NCI-H1105 treated with DMSO at 0.1 percent for 48 hours (cell line): ENCODE results near the gene VAV3.
"Not testable (repeated sequence)": the region's sequence is repeated elsewhere in the genome, so short reads cannot be mapped to it uniquely, and the experiment has no call there.

ENCODE experiments used
- DNase-seq: peaks from one replicate; lab custom pipeline; 2025; lab: John Stamatoyannopoulos, UW

The VAV3 gene

DNA sequence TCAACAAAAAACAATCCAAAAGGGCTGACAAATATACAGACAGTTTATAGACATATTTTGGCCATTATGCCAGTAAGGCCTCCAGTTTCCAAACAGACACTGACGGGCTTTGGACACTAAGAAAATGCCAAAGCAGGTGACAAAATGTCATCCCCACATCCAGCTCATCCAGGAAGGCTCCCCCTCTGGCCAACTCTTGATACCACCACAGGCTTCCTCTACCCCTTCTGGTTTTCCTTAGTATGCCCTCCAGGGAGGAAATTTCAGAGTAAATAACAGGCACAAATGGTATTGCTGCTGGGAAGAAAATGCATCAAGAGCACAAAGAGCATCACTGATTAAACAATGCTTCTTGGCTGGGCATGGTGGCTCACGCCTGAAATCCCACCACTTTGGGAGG, 225.3 kb downstream of the VAV3 start:
- no peak for DNase-seq

DNA sequence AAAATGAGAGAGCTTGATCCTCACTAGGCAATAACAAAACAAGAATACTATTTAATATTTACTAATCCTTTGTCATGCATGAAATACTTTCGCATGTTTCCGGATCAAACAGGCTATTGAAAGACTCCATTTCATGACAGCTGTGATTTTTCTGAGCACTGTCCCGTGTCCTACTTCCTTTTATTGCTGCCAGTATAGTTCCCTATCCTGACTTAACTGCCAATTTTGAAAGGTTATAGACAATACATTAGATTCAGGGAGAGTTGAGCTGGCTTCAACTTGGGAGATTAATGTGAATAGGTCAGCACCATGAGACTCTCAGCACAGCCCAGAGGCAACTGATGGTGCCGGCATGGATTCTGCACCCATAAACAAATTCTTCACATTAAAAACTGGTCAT, 225.8 kb downstream of the VAV3 start:
- no peak for DNase-seq

DNA sequence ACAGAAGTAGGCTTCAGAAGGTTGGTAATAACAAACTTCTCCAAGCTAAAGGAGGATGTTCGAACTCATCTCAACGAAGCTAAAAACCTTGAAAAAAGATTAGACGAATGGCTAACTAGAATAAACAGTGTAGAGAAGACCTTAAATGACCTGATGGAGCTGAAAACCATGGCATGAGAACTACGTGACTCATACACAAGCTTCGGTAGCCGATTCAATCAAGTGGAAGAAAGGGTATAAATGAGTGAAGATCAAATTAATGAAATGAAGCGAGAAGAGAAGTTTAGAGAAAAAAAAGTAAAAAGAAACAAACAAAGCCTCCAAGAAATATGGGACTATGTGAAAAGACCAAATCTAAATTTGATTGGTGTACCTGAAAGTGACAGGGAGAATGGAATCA, 231.6 kb downstream of the VAV3 start:
- DNase-seq = not testable (repeated sequence)

DNA sequence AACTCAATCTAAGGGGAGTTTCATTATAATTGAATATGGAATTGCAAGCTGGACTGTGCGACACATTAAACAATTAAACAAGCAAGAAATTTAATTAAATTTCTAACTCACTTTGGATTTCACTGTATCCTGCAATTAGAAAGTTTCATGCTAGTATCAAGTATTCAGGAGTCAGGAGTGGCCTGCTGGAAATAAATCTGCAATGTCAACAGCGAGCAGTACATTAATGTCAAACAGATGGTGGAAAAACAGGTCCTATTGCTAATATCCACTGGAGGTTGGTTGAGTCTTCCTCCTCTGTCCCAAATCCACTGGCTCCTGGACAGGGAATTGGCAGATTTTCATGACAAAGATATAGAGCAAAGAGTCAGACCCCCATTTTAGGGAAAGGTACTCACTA, 237.1 kb downstream of the VAV3 start:
- no peak for DNase-seq

DNA sequence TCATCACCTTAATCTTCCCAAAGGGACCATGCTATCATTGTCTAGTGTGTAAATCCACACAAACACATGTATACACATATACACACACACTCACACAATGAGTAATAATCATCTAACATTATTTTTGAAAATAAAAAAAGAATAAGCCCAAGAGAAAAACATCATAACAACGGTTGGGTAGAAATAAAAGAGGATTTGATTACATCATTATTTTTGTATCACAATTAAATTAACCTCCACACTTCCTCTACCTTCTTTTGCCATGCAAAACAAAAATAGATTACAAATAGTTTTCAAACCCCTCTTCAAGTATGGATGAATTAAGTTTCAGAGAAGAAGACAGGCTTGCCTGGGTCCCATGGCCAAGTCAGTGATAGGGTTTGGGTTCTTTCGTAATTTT, 238.1 kb downstream of the VAV3 start:
- DNase-seq = no peak

DNA sequence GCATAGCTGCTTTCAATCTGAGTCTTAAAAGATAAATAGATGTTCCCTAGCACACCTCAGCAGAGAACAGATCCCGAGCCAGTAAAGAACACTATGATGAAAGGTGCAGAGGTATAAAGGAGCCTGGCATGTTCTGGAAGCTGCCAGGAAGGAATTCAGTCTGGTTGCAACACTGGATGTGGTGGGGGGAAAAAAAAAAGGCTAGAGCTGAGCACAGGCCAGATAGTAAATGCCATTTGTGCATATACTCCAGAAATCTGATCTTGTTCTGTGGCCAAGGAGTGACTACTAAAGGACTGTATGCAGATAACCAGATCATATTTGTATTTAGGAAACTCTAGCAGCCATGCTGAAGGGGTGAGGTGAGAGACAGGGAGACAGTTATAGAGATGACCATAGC, 240.3 kb downstream of the VAV3 start:
- DNase-seq = no peak

DNA sequence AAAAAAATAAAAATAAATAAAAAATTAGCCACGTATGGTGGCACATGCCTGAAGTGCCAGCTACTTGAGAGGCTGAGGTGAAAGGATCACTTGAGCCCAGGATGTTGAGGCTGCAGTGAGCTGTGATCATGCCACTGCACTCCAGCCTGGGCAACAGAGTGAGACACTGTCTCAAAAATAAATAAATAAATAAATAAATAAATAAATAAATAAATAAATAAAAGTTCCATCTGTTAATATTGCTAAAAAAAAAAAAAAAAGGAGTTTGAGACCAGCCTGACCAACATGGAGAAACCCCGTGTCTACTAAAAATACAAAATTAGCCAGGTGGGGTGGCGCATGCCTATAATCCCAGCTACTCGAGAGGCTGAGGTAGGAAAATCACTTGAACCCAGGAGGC, 244.8 kb downstream of the VAV3 start:
- not testable (repeated sequence) for DNase-seq

DNA sequence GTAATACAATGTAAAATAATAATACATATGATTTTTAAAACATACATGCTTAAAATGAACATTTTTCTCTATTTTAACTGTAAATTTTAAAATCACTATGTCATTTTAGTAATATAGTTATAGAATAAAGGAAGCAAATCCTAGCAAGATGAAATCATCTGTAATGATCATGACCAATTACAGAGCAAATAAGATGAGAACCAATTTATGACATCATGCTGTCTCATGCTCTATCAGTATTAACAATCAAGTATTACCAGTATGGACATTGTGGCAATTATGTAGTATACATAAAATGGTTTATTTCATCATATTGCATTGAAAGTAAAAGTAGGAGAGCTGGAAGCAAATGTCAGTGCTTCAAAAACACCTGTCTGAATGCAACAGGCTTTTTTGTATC, 255.0 kb downstream of the VAV3 start:
- no peak for DNase-seq

DNA sequence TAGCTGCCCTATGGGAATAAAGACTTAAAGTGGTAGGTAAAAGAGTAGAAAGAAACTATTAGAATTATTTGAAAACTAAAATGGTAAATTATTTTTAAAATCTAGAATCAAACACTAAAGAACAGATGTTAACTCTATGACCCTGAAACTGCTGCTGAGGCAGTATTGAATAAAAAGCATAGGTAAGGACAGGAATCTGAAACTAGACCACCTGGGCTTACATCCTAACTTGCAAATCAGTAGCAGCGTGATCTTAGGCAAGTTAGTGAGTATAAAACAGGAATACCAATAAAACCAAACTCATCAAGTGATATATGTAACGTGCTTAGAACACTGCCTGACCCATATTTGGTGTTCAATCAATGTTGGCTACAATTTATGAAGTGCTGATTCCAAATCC, 257.9 kb downstream of the VAV3 start:
- no peak for DNase-seq

DNA sequence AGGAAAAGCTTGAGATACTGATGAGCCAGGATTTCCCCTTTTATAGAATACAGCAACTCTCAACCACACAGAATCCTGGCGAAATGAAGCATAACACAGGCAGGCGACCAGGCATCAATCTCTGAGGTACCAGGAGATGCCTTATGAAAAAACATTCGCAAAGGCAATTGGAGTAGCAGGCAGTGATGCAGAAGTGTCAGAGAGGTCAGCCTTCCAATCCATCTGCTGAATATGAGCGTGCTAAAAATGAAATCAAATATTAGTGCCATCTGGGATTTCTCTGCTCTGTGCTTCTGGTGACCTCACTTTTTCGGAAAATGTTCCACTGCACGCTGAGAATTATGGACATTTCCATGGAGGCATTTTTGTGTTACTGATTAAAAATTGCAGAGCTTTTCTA, 258.8 kb downstream of the VAV3 start:
- DNase-seq = no peak

DNA sequence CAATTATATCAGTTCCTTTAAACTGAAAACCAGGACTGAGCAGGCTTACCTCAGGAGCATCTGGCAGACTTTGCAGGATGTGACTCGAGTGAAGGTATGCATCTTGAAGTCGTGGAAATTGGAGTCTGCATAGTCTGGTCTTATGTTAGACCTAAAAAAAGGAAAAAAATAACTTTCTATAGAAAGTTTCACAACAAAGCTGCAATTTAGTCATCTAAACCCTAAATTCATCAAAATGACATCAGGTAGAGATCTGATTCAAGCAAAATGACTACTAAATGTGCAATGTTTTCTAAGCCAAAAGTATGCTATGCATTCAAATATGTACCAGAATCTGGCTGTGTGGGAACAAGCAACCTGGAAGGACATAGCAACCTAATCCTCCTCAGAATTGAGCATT, 260.1 kb downstream of the VAV3 start:
- DNase-seq = no peak

DNA sequence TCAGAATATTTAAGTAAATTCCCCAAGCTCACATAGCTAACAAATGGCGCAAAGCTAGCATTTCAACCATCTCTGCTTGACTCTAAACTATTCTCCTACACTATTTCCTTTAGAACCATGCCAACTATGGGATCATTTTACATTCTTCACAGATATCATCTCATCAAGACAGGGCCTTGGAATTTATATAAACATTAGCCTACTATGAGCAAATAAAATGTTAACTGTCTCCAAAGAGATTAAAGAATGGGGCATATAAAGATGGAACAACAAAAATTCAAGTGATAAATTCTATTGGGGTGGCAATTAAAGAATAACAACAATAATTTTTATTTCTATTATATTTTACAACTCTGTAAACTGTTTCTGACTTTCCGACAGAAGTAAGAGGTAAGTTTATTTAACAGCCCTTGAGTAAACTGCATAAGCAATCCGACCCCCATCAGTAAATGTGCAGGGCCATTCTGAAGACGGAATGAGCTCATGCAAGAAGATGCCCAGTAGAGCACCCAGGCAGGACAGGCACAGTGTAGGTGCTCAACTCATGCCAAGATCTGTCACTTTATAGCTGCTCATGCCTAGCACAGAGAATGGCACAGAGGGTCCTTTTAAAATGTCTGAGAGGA, 261.9 kb downstream of the VAV3 start:
- DNase-seq = no peak

DNA sequence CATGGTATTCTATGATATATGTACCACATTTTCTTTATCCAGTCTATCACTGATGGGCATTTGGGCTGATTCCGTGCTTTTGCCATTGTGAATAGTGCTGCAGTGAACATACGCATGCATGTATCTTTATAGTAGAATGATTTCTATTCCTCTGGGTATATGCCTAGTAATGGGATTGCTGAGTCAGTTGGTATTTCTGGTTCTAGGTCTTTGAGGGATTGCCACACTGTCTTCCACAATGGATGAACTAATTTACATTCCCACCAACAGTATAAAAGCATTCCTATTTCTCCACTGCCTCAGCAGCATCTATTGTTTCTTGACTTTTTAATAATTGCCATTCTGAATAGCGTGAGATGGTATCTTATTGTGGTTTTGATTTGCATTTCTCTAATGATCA, 264.3 kb downstream of the VAV3 start:
- not testable (repeated sequence) for DNase-seq

DNA sequence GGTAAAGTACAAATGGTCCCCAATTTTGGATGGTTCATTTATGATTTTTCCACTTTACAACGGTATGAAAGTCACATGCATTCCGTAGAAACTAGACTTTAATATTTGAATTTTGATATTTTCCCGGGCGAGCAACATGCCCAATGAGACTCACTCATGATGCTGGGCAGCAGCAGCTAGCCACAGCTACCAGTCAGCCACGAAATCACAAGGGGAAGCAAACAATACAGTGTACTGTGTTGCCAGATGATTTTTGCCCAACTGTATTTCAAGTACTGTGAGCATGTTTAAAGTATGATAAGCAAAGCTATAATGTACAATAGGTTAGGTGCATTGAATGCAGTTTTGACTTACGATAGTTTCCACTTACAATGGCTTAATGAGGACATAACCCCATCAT, 266.8 kb downstream of the VAV3 start:
- DNase-seq = no peak

DNA sequence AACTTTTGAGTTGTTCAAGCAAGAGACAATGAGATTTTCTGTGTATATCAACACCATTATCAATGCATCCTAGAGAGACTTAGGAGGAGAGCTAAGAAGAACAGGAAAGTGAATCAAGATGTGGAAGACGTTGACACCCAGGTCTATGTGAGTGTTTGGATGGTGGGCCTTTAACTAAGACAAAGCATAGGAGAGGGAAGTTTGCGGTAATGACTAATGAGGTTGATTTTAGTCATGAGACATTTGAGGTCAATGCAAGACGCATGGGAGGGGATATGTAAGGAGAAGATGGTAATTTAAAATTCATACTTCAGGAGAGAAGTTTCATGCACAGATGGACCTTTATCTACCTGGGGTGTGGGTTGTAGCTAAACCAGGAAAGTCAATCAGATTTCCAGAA, 269.6 kb downstream of the VAV3 start:
- DNase-seq = no peak

DNA sequence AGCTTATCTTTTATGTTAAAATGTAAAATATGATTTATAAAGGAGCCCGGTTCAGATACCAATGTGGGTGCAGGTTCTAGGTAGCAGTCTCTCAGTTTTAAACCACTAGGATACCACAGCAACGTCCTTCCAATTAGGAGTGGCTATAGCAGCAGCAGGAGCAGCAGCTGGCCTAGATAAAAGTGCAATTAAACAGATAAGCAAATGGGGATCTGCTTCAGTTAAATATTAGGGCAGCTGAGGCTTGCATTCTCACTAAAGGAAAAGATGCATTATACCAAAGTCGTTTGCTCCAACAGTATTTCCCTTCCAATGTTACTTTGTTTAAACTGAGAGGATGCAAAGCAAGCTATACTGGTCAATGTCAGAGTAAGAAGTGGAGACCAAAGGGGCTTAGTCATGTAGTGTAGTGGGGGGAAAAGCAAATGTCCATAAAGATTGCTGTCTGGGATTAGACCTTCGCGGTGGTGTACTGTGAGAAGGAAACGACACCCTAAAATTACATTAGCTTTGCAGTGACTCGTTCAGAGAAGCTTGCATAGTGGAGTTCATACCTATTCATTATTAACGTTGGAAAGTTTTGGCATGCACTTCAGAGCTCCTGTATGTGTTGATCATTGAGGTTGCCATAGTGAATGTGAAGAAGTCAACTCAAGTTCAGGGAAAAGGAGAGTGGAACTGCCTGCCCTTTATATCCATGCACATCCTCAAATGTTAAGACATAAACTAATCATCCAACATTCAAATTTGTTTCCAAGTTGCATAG, 272.2 kb downstream of the VAV3 start:
- DNase-seq = peak; percentile 6

DNA sequence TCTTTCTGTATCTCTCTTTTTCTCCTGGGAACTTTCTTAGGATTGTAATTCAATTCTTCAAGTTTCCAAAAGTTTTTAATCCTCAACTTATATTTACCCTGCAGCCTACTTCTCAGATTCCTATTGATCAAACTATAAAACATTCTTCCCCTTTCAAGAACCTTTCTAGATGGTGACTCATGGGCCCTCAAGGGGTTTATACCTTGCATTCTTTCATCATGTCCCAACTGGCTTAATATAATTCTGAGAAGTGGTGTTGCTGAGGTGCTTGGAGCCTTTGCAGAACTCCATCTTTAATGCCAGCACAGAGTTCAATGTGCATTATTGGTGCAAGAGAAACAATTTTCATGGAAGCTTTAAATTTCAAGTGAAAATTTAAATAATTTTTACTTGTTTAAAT, 273.4 kb downstream of the VAV3 start:
- no peak for DNase-seq

DNA sequence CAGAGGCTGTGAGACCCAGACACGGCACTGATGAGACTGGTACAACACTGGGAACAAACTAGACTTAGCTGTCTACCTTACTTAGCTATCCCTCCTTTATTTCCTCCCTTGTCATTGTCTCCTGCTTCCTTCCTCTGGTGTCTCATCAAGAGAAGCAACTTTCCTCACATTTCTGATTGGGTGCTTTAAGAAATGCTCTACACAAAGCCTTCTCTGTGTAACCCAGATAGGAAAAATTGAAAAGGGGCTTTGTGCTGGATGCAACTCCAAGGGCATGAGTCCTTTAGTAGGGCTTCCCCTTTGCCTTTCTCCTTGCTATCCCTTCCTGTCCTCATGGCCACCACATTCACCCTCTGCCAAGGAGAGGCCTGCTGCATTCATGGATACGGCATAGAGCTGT, 274.5 kb downstream of the VAV3 start:
- DNase-seq = no peak

DNA sequence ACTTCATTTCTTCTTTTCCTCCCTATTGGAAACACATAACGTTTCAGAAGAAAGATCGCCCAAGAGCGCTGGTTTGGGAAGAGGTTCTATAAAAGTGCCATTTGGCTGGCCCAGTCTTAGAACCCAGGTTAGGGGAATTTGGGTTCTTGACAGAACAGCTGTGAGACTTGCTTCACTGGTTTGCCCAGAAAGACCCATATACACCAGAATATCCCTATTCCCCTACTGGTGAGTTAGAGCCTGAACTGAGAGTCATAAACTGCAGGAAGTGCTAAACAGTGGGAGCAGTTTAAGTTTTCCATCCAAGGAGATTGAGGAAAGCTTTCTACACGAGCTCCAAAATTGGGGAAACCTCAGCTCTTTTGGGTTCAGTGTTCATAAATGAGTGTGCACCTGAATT, 275.2 kb downstream of the VAV3 start:
- no peak for DNase-seq

DNA sequence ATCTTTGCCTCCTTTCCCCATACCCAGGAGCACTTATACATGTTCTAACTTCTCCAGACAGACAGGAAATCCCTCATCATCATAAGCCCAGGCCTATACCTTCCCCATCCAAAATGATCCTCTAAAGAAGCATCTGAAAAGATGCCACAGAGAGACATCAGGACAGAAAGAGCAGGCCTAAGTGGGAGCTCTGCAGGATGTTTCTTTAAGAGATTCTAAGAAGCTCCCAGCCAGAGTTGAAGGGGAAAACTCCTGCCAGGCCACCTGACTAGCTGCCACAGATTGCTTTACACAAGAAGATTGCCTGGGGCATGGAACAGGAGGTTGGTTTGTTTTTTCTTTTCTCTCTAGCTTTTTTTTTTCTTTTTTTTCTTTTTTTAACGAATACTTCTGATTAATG, 275.8 kb downstream of the VAV3 start:
- no peak for DNase-seq

DNA sequence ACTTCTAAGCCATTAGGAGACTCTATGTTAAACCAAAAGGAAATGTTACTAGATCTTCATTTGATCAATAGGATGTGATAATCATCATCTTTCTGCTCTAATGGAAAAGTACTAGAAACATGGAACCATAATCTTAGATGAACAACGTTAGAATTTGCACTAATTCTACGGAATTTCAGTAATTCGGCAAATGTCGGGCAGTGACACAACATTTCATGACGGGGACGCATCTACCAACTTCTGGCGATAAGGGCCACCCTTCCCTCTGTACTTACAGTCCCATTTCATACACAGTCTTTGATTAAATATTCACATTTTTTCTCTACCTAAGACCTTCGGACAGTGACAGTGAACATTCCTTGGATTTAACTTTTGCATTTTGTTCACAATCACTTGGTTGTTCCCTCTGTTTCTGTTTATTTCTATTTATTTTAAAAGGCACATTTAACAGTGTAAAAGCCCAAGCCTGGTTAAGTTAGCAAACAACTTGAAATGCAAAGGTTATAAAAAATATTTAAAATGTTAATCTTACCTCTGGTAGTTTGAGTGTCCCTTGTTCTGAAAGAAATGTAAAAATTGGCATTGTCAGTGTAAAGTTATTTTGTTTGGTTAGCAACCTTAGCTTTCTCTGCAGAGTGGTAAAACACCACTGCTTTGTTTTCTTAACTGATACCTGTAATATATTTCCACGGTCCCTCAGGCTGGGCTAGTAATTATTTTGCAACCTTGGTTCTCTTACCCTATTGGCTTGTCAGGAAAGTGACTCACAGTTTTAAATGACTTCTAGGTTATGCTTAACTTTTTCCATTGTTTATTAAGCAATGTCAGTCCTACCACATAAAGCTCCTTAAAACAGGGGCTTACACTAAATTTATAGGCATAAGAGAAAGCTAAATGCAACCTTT, 276.9 kb downstream of the VAV3 start:
- DNase-seq = no peak

DNA sequence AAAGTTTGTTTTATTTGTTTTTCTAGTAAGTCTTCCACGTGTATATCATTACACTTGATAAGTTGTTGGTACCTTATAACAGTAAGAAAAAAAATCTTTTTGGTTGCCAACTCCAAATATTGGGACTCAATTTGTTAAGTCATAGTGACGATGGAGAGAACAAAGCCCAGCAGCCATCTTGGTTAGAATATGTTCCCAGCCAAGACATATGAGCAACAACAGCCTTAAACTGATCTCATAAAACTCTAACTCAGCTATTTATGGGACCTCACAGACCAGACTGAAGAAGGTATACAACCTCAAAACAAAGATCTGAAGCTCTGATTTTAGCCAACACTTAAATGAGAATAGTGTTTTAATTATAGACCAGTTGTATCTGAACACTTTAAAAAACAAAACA, 281.3 kb downstream of the VAV3 start:
- no peak for DNase-seq

DNA sequence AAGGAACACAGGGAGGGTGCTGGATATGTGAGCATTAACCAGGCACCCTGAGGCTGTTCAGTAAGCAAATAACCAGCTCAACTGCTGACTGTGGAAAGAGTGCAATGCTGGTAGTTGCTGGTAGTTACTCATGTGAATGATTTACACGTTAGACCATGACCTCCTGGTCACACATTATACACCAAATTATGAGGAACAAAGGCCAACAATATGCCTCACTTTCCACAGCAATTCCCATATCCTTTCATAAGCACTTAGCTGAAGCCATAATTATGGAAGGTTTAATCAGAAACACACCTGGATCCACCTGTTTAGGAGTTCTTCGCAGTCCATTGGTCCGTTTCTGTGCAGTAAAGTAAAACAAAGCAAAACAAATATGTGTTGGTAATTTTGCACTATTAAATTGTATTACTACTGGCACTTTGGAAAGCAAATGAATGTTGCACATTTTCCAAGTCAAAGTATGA, 281.8 kb downstream of the VAV3 start:
- DNase-seq = peak; percentile 32
